ENCODE results near the gene RDH11. TPM values are rescaled to one million over a fixed set of nuclear protein-coding genes. Genes with fewer than 3 reads are reported as not detected.

Gene RDH11
- total RNA-seq, 1 experiment from 2014 or later = 54.6 TPM

DNA sequence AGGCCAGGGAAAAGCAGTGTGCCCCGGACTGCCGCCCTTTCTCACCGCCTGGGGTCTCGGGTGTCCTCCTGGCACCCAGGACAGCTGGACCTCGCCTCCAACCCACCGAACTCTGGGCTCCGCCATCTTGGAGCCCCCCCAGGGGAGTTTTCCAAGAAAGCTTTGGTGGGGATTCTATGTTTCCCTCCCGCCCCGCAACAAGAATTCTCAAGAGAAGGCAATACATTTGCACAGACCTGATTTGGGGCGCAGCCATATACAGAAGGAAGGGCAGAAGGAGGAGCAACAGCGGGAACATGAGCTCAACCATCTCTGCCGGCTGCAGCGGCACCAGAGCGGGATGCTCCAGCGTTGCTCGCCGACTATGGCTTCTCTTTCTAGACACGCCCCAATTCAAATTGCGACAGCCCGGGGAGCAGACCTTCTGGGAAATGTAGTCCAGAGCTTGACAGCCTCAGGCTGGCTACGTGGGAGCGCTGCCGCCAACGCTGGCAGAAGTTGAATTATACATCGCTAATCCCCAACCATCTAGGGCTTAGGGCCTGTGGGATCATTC, at the start of gene RDH11 (continued):
- TF ChIP-seq FOSL1 (IDR thresholded peaks at IDR 0.05; ENCODE audit: low read depth) (no peak), EGR1 (IDR thresholded peaks at IDR 0.05; ENCODE audit: low read depth) (no peak)
- TF ChIP-seq, protein P1, sequence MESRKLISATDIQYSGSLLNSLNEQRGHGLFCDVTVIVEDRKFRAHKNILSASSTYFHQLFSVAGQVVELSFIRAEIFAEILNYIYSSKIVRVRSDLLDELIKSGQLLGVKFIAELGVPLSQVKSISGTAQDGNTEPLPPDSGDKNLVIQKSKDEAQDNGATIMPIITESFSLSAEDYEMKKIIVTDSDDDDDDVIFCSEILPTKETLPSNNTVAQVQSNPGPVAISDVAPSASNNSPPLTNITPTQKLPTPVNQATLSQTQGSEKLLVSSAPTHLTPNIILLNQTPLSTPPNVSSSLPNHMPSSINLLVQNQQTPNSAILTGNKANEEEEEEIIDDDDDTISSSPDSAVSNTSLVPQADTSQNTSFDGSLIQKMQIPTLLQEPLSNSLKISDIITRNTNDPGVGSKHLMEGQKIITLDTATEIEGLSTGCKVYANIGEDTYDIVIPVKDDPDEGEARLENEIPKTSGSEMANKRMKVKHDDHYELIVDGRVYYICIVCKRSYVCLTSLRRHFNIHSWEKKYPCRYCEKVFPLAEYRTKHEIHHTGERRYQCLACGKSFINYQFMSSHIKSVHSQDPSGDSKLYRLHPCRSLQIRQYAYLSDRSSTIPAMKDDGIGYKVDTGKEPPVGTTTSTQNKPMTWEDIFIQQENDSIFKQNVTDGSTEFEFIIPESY (IDR thresholded peaks at IDR 0.05; ENCODE audit: extremely low read depth, insufficient replicate concordance, low read length) = no peak

DNA sequence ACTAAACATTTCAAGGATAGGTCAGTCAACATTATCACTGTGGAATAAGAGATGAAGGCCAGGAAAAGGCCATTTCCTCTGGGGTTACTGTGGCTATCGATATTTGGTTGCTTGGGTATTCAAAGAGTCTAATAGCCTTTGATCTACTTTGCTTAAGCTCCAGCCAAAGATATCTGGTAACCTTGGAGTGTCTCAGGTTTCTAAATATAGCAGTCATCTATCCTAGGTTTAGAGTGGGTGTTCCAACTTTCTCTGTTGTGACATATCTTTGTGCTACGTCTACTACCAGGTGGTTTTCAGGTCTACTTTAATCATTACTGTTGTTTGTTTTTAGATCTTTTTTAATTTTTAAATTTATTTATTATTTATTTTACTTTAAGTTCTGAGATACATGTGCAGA, 48.5 kb upstream of the RDH11 start:
- Histone ChIP-seq H4K20me1 (ENCODE audit: insufficient read depth) (no peaks in the 10 kb centered on the region), H3K9me2 (ENCODE audit: insufficient read depth) (no peaks in the 10 kb centered on the region), H3K79me2 (ENCODE audit: insufficient read depth, low read length) (no peaks in the 10 kb centered on the region), H3K9ac (ENCODE audit: low read length) (no peak overlapping the region), H3K27ac (ENCODE audit: low read depth, low read length) (no peak overlapping the region), H3K36me3 (ENCODE audit: control insufficient read depth in 1 of 2, insufficient read depth in 2 of 2, low read length in 2 of 2) (peaks cover 0 to 5% of the 10 kb centered on the region in 2 experiments; a peak in 1 of 4 replicates), H2AFZ (ENCODE audit: low read depth, low read length, poor library complexity, severe bottlenecking) (no peak overlapping the region), H3K4me1 (ENCODE audit: control insufficient read depth in 1 of 2, insufficient read depth in 2 of 2, low read length in 2 of 2) (peaks cover 0 to 6% of the 10 kb centered on the region in 2 experiments; a peak in 2 of 4 replicates), H3K27me3 (ENCODE audit: insufficient read depth, low read length) (no peaks in the 10 kb centered on the region), H3K4me2 (ENCODE audit: low read length) (no peak overlapping the region), H3K9me3 (ENCODE audit: control insufficient read depth in 1 of 2, insufficient read depth in 1 of 2, low read depth in 1 of 2, low read length in 2 of 2) (no peaks in the 10 kb centered on the region), H3K4me3 (replicated peaks in 1 of 2; ENCODE audit: low read depth in 1 of 2, low read length in 2 of 2) (no peak overlapping the region)
- BruUV-seq (replicated peaks) = no TSS peak
- CTCF ChIA-PET = no interaction called here
- ATAC-seq (no peak), DNase-seq (ENCODE audit: low read depth, low spot score) (no peak)
- no peak for TF ChIP-seq TCF7L2 (IDR thresholded peaks at IDR 0.05; ENCODE audit: borderline replicate concordance, extremely low read depth, insufficient read depth, insufficient read length)
- TF ChIP-seq ELF1 (IDR thresholded peaks at IDR 0.05; ENCODE audit: borderline replicate concordance, low read depth) = no peak
- TF ChIP-seq JUND (IDR thresholded peaks at IDR 0.05) = no peak
- TF ChIP-seq EGR1 (IDR thresholded peaks at IDR 0.05; ENCODE audit: low read depth) = no peak
- TF ChIP-seq RAD21 (IDR thresholded peaks at IDR 0.05; ENCODE audit: low read depth) = no peak
- TF ChIP-seq SIN3A (IDR thresholded peaks at IDR 0.05; ENCODE audit: low read depth) = no peak
- TF ChIP-seq SP1 (IDR thresholded peaks at IDR 0.05; ENCODE audit: low read depth) = no peak
- TF ChIP-seq ZFX (IDR thresholded peaks at IDR 0.05) = no peak
- TF ChIP-seq, protein P2, sequence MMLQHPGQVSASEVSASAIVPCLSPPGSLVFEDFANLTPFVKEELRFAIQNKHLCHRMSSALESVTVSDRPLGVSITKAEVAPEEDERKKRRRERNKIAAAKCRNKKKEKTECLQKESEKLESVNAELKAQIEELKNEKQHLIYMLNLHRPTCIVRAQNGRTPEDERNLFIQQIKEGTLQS (IDR thresholded peaks at IDR 0.05) = no peak
- TF ChIP-seq, protein P3, sequence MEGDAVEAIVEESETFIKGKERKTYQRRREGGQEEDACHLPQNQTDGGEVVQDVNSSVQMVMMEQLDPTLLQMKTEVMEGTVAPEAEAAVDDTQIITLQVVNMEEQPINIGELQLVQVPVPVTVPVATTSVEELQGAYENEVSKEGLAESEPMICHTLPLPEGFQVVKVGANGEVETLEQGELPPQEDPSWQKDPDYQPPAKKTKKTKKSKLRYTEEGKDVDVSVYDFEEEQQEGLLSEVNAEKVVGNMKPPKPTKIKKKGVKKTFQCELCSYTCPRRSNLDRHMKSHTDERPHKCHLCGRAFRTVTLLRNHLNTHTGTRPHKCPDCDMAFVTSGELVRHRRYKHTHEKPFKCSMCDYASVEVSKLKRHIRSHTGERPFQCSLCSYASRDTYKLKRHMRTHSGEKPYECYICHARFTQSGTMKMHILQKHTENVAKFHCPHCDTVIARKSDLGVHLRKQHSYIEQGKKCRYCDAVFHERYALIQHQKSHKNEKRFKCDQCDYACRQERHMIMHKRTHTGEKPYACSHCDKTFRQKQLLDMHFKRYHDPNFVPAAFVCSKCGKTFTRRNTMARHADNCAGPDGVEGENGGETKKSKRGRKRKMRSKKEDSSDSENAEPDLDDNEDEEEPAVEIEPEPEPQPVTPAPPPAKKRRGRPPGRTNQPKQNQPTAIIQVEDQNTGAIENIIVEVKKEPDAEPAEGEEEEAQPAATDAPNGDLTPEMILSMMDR (IDR thresholded peaks at IDR 0.05 in 2 of 3, conservative IDR thresholded peaks at IDR 0.05 in 1 of 3; ENCODE audit: borderline replicate concordance in 1 of 3, insufficient read depth in 1 of 3, low read depth in 2 of 3, low read length in 2 of 3) = no peak
- no peak for TF ChIP-seq ZNF274 (IDR thresholded peaks at IDR 0.05; ENCODE audit: low read depth, low read length)
- no peak for TF ChIP-seq YY1 (IDR thresholded peaks at IDR 0.05; ENCODE audit: extremely low read depth, insufficient replicate concordance, low read depth, low read length)
- no peak for TF ChIP-seq POLR2A (IDR thresholded peaks at IDR 0.05; ENCODE audit: borderline replicate concordance, extremely low read depth, insufficient read depth, insufficient read length)
- no peak for TF ChIP-seq FOSL1 (IDR thresholded peaks at IDR 0.05; ENCODE audit: low read depth)
- TF ChIP-seq SRF (IDR thresholded peaks at IDR 0.05; ENCODE audit: low read depth) = no peak
- no peak for TF ChIP-seq POLR2AphosphoS5 (IDR thresholded peaks at IDR 0.05; ENCODE audit: low read depth, low read length)
- intact Hi-C loops (cut with micrococcal nuclease) = no loop called here
- RAD21 ChIA-PET (ENCODE audit: low non-redundant PET in 1 of 2, low total read pairs in 2 of 2, uncharacterized antibody in 2 of 2, unreplicated experiment in 2 of 2) = no interaction called here
- POLR2A ChIA-PET = no interaction called here
